GM04503 (cell line): Measurements from ENCODE around the gene PIGB.
"Not testable (repeated sequence)": the region's sequence is repeated elsewhere in the genome, so short reads cannot be mapped to it uniquely, and the experiment has no call there.

ENCODE experiments used
- DNase-seq: peaks from one replicate; pipeline ENCODE4 v3.0.0-alpha.2; 2012; ENCODE audit warnings: low read depth

The PIGB gene

GRCh38 chr15:55318588-55319494 lies at the start of gene PIGB, which contains the start of gene PIGBOS1:
TSS of gene PIGB (plus strand) at chr15:55319222. CDS start at chr15:55319251, 29 bp downstream.
TSS of gene PIGBOS1 (minus strand) at chr15:55319123. CDS start at chr15:55317792, 1,331 bp downstream.
- DNase-seq: peak; percentile 54

- DNase-seq: no peak
These were observed 48.7 kb upstream of the PIGB start for GRCh38 chr15:55270291-55270690.

DNA sequence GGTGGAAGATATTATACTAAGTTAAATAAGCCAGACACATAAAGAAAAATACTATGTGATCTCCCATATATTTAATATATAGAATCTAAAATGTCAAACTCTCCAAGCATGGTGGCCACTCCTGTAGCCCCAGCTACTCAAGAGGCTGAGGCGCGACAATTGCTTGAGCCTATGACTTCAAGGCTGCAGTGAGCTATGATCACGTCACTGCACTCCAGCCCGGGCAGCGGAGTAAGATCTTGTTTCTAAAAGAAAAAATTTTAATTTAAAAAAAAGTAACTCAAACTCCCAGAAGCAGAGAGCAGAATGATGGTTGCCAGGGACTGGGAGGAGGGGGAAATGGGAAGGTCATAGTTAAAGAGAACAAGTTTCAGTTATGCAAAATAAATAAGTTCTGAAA lies 42.7 kb upstream of the PIGB start:
- DNase-seq: no peak

DNA sequence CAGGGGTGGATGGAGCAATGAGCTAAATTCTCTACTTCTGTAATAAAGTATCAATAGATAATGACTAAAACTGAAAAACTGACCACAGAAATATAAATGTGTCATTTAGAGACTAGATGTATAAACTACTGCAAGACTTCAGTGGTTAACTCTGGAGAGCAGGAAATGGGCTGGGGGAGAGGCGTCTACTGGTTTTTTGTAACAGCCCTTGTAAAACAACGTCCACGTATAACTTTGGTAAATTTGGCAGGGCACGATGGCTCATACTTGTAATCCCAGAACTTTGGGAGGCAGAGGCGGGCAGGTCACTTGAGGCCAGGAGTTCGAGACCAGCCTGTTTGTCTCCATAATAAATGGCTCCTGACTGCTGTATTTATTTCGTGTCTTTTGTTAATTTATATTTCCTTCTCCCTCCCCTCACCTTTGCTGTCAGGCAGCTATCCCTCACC lies 41.9 kb upstream of the PIGB start:
- DNase-seq: no peak

GRCh38 chr15:55277715-55278114 lies 41.3 kb upstream of the PIGB start:
- DNase-seq: no peak

DNA sequence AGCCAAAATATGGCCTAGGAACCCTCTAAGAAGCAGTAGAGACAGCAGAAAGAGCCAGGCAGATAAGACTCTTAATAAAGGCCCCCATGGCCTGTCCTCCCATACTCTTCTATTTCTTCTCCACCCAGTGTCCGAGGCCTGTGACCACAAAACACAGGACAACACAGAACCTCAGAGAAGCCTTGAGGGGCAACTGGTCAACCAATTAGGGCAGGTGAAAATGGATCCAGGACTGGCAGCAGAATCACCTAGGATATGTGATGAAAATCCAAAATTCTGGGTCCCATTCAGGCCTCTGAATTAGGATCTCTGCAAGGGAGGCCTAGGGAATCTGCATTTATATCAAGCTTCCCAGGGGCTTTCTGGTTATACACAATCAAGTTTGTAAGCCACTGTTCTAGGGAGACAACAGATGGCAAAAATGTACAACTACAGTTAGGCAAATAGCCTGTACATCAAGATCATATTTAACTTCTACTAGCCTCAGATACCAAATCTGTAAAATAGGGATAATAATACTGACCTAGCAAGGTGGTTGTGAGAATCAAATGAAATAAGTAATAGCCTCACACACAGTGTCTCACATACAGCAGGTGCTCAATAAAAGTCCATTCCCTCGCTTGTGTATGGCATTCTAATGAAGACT lies 39.8 kb upstream of the PIGB start:
- DNase-seq: no peak

DNA sequence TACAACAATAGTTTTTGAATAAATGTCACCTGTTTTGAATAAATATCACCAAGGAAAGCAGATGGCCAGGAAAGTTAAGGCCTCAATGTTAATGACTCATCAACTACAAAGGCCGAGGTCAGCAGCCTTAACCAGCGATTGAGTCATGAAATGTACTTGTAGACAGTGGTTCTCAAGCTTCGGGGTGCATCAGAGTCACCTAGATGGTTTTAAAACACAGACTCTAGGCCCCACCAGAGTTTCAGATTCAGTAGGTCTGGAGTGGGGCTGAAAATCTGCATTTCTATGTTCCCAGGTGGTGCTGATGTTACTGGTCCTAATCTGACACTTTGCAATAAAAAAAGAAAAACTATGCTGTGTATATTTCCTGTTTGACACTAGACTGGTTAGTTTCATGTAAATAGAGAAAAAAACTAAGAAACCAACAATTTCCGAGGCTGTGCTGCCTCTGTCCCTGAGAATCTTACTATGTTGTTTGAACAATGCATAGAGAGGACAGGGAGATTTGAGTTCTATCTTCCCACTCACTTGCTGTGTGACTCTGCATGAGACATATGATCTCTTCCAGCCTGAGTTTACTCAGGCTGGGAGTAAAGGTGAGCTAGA lies 39.2 kb upstream of the PIGB start:
- DNase-seq: peak; percentile 54

GRCh38 chr15:55280589-55280988 lies 38.4 kb upstream of the PIGB start:
- DNase-seq: not testable (repeated sequence)

GRCh38 chr15:55281517-55282228 lies 37.3 kb upstream of the PIGB start:
- no peak for DNase-seq

GRCh38 chr15:55282284-55282833 lies 36.7 kb upstream of the PIGB start:
- peak; percentile 48 for DNase-seq

- DNase-seq: no peak
These were observed 35.5 kb upstream of the PIGB start for GRCh38 chr15:55283379-55284147.

- DNase-seq: no peak
These were observed 34.6 kb upstream of the PIGB start for GRCh38 chr15:55284426-55284825.

- not testable (repeated sequence) for DNase-seq
These were observed 32.4 kb upstream of the PIGB start for GRCh38 chr15:55286442-55287189.

DNA sequence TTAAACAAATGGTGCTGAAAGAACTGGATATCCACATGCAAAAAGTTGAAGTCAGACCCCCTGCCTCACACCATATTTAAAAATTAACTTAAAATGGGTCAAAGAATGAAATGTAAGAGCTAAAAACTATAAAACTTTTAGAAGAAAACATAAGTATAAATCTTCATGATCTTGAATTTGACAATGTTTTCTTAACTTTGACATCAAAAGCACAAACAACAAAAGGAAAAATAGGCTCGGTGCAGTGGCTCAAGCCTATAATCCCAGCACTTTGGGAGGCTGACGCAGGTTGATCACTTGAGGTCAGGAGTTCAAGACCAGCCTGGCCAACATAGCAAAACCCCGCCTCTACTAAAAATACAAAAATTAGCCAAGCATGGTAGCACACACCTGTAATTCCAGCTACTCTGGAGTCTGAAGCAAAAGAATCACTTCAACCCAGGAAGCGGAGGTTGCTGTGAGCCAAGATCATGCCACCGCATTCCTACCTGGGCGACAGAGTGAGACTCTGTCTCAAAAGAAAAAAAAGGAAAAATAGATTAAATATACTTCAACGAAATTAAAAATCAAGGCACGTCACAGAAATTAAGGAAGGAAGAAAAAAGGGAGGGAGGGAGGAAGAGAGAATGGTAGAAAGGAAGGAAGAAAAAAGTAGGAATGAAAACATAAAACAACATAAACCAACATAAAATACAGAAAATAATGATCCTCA lies 30.9 kb upstream of the PIGB start:
- no peak for DNase-seq

GRCh38 chr15:55289011-55289745 lies 29.8 kb upstream of the PIGB start:
- no peak for DNase-seq

GRCh38 chr15:55289746-55290527 lies 29.1 kb upstream of the PIGB start, which contains the start of gene RAB27A:
TSS of gene RAB27A (minus strand) at chr15:55289813. CDS start at chr15:55234934, 54,879 bp downstream.
- DNase-seq: peak; percentile 30

GRCh38 chr15:55290528-55291057 lies 28.4 kb upstream of the PIGB start:
- no peak for DNase-seq

GRCh38 chr15:55297315-55297714 lies 21.7 kb upstream of the PIGB start:
- DNase-seq: no peak
